ENCODE data around the gene RNF207.

- peak; percentile 57 for TF ChIP-seq CTCF (IDR thresholded peaks at IDR 0.05)
- TF ChIP-seq ZFX (IDR thresholded peaks at IDR 0.05; ENCODE audit: borderline replicate concordance) = no peak
Observed at GRCh38 chr1:6208723-6209660, 3.1 kb downstream of the RNF207 start.

All from 22Rv1 (cell line).